GM18873 (cell line): Measurements from ENCODE around the gene PILRB.
"Not testable (repeated sequence)": the region's sequence is repeated elsewhere in the genome, so short reads cannot be mapped to it uniquely, and the experiment has no call there.

Experiments used
- ATAC-seq: cut with Tn5 transposase; IDR thresholded peaks from one replicate; pipeline ENCODE4 v1.9.1; 2021; ENCODE audit warnings: mild to moderate bottlenecking, moderate library complexity, moderate number of reproducible peaks; ENCODE audit not compliant: unreplicated experiment, low FRiP score

The PILRB gene

GRCh38 chr7:100358027-100358856 lies at the start of gene PILRB:
Gene PILRB (plus strand): TSS chr7:100358117. CDS start chr7:100358303, 186 bp downstream.
- ATAC-seq, result no peak

GRCh38 chr7:100318329-100318728 lies 39.6 kb upstream of the PILRB start:
- ATAC-seq, result not testable (repeated sequence)

GRCh38 chr7:100321648-100322047 lies 36.3 kb upstream of the PILRB start:
- not testable (repeated sequence) for ATAC-seq

GRCh38 chr7:100324194-100324593 lies 33.7 kb upstream of the PILRB start:
- not testable (repeated sequence) for ATAC-seq

GRCh38 chr7:100325671-100326070 lies 32.2 kb upstream of the PILRB start:
- ATAC-seq, result not testable (repeated sequence)

- not testable (repeated sequence) for ATAC-seq
These were observed 31.0 kb upstream of the PILRB start for GRCh38 chr7:100326914-100327313.

- peak; percentile 94 for ATAC-seq
These were observed 22.1 kb upstream of the PILRB start for GRCh38 chr7:100335566-100336466.

GRCh38 chr7:100338083-100338696 lies 19.7 kb upstream of the PILRB start:
- ATAC-seq, result not testable (repeated sequence)

GRCh38 chr7:100341286-100341685 lies 16.6 kb upstream of the PILRB start:
- not testable (repeated sequence) for ATAC-seq

GRCh38 chr7:100342765-100343164 lies 15.2 kb upstream of the PILRB start:
- ATAC-seq, result no peak

- not testable (repeated sequence) for ATAC-seq
These were observed 13.8 kb upstream of the PILRB start for GRCh38 chr7:100344124-100344559.

GRCh38 chr7:100344560-100345287 lies 13.2 kb upstream of the PILRB start:
- peak; percentile 55 for ATAC-seq

- ATAC-seq, result peak; percentile 23
These were observed 12.6 kb upstream of the PILRB start for GRCh38 chr7:100345288-100345672.

- no peak for ATAC-seq
These were observed 11.0 kb upstream of the PILRB start for GRCh38 chr7:100346921-100347320.

- ATAC-seq, result no peak
These were observed 9.1 kb upstream of the PILRB start for GRCh38 chr7:100348805-100349204.

- ATAC-seq, result no peak
These were observed 8.2 kb upstream of the PILRB start for GRCh38 chr7:100349757-100350156.

GRCh38 chr7:100351657-100352058 lies 6.3 kb upstream of the PILRB start:
- ATAC-seq, result no peak

- not testable (repeated sequence) for ATAC-seq
These were observed 5.6 kb upstream of the PILRB start for GRCh38 chr7:100352230-100352781.

- ATAC-seq, result no peak
These were observed 4.8 kb upstream of the PILRB start for GRCh38 chr7:100352984-100353684.
